Renal pelvis (tissue), 4 donors: Measurements from ENCODE around the gene IQSEC3. TPM values are rescaled to one million over a fixed set of nuclear protein-coding genes. Genes with fewer than 3 reads are reported as not detected.
"Not testable (repeated sequence)": the region's sequence is repeated elsewhere in the genome, so short reads cannot be mapped to it uniquely, and the experiment has no call there.

Source experiments
- DNase-seq: peaks from one replicate; pipeline ENCODE4 v3.0.0-alpha.2; 2013
- polyA plus RNA-seq, 3 donors: library from polyadenylated mRNA; unstranded; fragments of 120-200 nt; gene quantifications; one replicate each; pipeline ENCODE4 v1.2.1, GENCODE V29; 2013; ENCODE audit not compliant: insufficient read length in 3 of 3

Gene IQSEC3
- polyA plus RNA-seq, 3 donors = 7.5 to 12.8 (median 11.0) TPM

- no peak for DNase-seq
Measured at GRCh38 chr12:214003-214741, 147.6 kb downstream of the IQSEC3 start, which contains the start of gene SLC6A12. Gene SLC6A12 (minus strand): TSS chr12:214157. CDS start chr12:209986, 4,171 bp downstream.

GRCh38 chr12:215116-215515 lies 148.5 kb downstream of the IQSEC3 start:
- no peak for DNase-seq

- not testable (repeated sequence) for DNase-seq
Measured at GRCh38 chr12:217029-217428, 150.5 kb downstream of the IQSEC3 start.

GRCh38 chr12:218221-218620 lies 151.7 kb downstream of the IQSEC3 start:
- DNase-seq = no peak

- no peak for DNase-seq
Measured at GRCh38 chr12:218728-219590, 152.4 kb downstream of the IQSEC3 start.

- peak; percentile 58 for DNase-seq
Measured at GRCh38 chr12:219891-220352, 153.4 kb downstream of the IQSEC3 start.

GRCh38 chr12:220491-220890 lies 153.9 kb downstream of the IQSEC3 start:
- no peak for DNase-seq

- no peak for DNase-seq
Measured at GRCh38 chr12:220946-221550, 154.5 kb downstream of the IQSEC3 start.

GRCh38 chr12:221736-222135 lies 155.2 kb downstream of the IQSEC3 start:
- no peak for DNase-seq

- no peak for DNase-seq
Measured at GRCh38 chr12:223841-224240, 157.3 kb downstream of the IQSEC3 start.

GRCh38 chr12:224330-224729 lies 157.8 kb downstream of the IQSEC3 start:
- no peak for DNase-seq

GRCh38 chr12:225012-225411 lies 158.4 kb downstream of the IQSEC3 start:
- no peak for DNase-seq

- no peak for DNase-seq
Measured at GRCh38 chr12:226401-226800, 159.8 kb downstream of the IQSEC3 start.

GRCh38 chr12:227286-227915 lies 160.8 kb downstream of the IQSEC3 start:
- DNase-seq = no peak

Other genes with a start within 250 kb of the IQSEC3 start
- gene SLC6A12, start 147.4 kb downstream of the IQSEC3 start, polyA plus RNA-seq = 10 to 100 TPM; 15.3 to 19.1 (median 18.2) TPM
- 10 to 100 TPM; 44.2 to 60.0 (median 57.2) TPM for gene SLC6A13, start 196.1 kb downstream of the IQSEC3 start, polyA plus RNA-seq